ENCODE data around the gene CFAP74. TPM values are rescaled to one million over a fixed set of nuclear protein-coding genes. Genes with fewer than 3 reads are reported as not detected.

The CFAP74 gene
- total and polyA plus RNA-seq, 9 of the 15 experiments (the other 6 are each of a cell fraction or from before 2014, with no cell fraction given) = 0.03 to 0.15 (median 0.05) TPM; not detected in 6

DNA sequence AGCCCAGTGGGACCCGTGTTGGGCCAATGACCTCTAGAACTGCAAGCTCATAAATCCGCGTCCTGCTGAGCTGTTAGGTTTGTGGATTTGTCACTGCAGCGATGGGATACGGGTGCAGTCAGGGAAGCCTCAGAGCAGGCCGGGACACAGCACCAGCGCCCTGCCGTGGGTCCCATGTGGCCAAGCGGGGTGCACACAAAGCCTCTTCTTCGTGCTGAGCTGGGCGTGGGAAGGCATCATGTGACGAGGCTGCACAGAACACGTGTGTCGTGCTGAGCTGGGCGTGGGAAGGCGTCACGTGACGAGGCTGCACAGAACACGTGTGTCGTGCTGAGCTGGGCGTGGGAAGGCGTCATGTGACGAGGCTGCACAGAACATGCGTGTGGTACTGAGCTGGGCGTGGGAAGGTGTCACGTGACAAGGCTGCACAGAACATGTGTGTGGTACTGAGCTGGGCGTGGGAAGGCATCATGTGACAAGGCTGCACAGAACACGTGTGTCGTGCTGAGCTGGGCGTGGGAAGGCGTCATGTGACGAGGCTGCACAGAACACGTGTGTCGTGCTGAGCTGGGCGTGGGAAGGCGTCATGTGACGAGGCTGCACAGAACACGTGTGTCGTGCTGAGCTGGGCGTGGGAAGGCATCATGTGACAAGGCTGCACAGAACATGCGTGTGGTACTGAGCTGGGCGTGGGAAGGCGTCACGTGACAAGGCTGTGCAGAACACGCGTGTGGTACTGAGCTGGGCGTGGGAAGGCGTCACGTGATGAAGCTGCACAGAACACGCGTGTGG, 24.7 kb downstream of the CFAP74 start (continued):
- TF ChIP-seq, protein P1, sequence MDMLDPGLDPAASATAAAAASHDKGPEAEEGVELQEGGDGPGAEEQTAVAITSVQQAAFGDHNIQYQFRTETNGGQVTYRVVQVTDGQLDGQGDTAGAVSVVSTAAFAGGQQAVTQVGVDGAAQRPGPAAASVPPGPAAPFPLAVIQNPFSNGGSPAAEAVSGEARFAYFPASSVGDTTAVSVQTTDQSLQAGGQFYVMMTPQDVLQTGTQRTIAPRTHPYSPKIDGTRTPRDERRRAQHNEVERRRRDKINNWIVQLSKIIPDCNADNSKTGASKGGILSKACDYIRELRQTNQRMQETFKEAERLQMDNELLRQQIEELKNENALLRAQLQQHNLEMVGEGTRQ (CRISPR knock-in tag; IDR thresholded peaks at IDR 0.05) = peak; percentile 56
- peak; percentile 60; the same call in 1 of the 2 replicates for TF ChIP-seq SAFB (IDR thresholded peaks at IDR 0.05; ENCODE audit: borderline replicate concordance, low read depth, low read length)
- TF ChIP-seq, protein P2, sequence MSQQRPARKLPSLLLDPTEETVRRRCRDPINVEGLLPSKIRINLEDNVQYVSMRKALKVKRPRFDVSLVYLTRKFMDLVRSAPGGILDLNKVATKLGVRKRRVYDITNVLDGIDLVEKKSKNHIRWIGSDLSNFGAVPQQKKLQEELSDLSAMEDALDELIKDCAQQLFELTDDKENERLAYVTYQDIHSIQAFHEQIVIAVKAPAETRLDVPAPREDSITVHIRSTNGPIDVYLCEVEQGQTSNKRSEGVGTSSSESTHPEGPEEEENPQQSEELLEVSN (IDR thresholded peaks at IDR 0.05; ENCODE audit: borderline replicate concordance in 1 of 2, extremely low read depth in 1 of 2, insufficient read depth in 1 of 2, insufficient read length in 1 of 2, low read depth in 1 of 2, low read length in 1 of 2, poor library complexity in 1 of 2, severe bottlenecking in 1 of 2) = peak; percentile 47 to 53
- TF ChIP-seq, protein P3, sequence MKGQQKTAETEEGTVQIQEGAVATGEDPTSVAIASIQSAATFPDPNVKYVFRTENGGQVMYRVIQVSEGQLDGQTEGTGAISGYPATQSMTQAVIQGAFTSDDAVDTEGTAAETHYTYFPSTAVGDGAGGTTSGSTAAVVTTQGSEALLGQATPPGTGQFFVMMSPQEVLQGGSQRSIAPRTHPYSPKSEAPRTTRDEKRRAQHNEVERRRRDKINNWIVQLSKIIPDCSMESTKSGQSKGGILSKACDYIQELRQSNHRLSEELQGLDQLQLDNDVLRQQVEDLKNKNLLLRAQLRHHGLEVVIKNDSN (CRISPR knock-in tag; IDR thresholded peaks at IDR 0.05) = peak; percentile 83
- TF ChIP-seq, protein P4, sequence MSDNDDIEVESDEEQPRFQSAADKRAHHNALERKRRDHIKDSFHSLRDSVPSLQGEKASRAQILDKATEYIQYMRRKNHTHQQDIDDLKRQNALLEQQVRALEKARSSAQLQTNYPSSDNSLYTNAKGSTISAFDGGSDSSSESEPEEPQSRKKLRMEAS (CRISPR knock-in tag; IDR thresholded peaks at IDR 0.05) = peak; percentile 67
